Placental pericyte (primary cell): ENCODE data around the gene CD86. TPM values are rescaled to one million over a fixed set of nuclear protein-coding genes. Genes with fewer than 3 reads are reported as not detected.

Experiments used
- small RNA-seq: library from RNA; depleted of rRNA; stranded (forward); fragments of <200 nt; gene quantifications from one replicate; pipeline ENCODE3, GENCODE V24; 2012; ENCODE audit warnings: low replicate concordance
- total RNA-seq: library from RNA; depleted of rRNA; stranded (reverse); fragments of >200 nt; gene quantifications from 2 replicates; pipeline ENCODE4 v1.2.3, GENCODE V29; 2012

CD86 gene
- not detected in 2 replicates for total RNA-seq

DNA sequence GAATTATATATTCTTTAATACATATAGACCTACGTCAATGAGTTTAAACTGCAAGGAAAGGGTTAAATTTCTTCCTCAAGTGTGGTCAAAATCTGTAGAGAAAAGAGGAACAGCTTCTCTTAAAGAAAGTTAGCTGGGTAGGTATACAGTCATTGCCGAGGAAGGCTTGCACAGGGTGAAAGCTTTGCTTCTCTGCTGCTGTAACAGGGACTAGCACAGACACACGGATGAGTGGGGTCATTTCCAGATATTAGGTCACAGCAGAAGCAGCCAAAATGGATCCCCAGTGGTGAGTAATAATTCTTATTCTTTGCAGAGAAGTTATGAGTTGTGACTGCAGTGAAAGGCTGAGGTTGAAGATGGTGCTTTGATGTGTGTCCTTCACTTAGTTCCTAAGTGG lies at the start of gene CD86:
TSS of gene CD86 (plus strand) at position 148 of the 400 bp plus-strand sequence. CDS start at position 276, 128 bp downstream.

GRCh38 chr3:122021811-122022401 lies 33.3 kb upstream of the CD86 start, which contains the start of gene ILDR1:
Gene ILDR1, minus strand, starts transcription at chr3:122022247. Its CDS starts 170 bp downstream, at chr3:122022077.

Small RNA genes within 50 kb of the gene (small RNA-seq; reads per million reads assigned to genes)
- not detected for gene RF00019

Other genes starting within 250 kb of the CD86 start
- gene IQCB1, start 220.3 kb upstream of the CD86 start, total RNA-seq: 16.4 and 18.6 TPM in 2 replicates
- 0.72 and 1.3 TPM in 2 replicates for gene EAF2, start 220.2 kb upstream of the CD86 start, total RNA-seq
- gene SLC15A2, start 161.0 kb upstream of the CD86 start, total RNA-seq: under 0.01 and 0.22 TPM in 2 replicates
- not detected in 2 replicates for gene ILDR1, start 33.1 kb upstream of the CD86 start, total RNA-seq
- not detected in 2 replicates for gene CASR, start 128.3 kb downstream of the CD86 start, total RNA-seq